COLO829 (cell line): ENCODE data around the gene HSPA1L.
"Not testable (repeated sequence)": the region's sequence is repeated elsewhere in the genome, so short reads cannot be mapped to it uniquely, and the experiment has no call there.

Experiments used
- DNase-seq: peaks from one replicate; pipeline ENCODE4 v3.0.0; 2012; ENCODE audit warnings: low spot score

HSPA1L gene

DNA sequence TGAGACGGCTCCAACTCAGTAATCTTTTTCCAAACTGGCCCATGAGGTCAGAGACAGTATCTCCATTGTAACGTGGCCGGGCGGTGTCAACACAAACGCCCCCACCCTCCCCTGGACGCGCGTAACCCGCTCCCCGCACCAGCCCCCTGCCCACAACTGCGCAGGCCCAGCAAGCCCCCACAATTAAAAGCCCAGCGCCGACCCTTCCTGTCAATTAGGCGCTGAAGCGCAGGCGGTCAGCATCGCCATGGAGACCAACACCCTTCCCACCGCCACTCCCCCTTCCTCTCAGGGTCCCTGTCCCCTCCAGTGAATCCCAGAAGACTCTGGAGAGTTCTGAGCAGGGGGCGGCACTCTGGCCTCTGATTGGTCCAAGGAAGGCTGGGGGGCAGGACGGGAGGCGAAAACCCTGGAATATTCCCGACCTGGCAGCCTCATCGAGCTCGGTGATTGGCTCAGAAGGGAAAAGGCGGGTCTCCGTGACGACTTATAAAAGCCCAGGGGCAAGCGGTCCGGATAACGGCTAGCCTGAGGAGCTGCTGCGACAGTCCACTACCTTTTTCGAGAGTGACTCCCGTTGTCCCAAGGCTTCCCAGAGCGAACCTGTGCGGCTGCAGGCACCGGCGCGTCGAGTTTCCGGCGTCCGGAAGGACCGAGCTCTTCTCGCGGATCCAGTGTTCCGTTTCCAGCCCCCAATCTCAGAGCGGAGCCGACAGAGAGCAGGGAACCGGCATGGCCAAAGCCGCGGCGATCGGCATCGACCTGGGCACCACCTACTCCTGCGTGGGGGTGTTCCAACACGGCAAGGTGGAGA is at the start of gene HSPA1L, which contains the start of gene HSPA1A:
HSPA1L (minus strand) TSS at position 259 of the 814 bp plus-strand sequence. CDS start 3,311 bp downstream, outside the sequence.
HSPA1A (plus strand) TSS at position 519 of the 814 bp plus-strand sequence; CDS start at position 733, 214 bp downstream.
- DNase-seq: peak; percentile 98

DNA sequence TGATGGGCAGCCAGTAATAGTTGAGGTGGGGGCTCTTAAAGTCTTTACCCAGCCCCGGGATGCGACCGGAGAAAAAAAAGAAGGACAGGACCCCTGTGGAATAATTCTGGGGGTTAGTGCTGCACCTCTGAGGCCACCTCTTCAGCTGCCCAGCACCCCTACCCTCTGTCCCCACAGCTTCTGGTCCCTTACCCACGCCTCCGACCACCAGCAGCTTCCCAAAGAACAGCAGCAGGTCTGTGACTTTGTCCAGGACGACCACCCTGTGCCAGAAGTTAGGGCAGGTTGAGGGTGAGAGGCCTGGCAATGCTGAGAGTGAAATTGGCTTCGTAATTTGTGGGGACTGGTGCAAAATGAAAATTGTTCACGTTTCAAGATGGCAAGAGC is 49.7 kb upstream of the HSPA1L start:
- no peak for DNase-seq

DNA sequence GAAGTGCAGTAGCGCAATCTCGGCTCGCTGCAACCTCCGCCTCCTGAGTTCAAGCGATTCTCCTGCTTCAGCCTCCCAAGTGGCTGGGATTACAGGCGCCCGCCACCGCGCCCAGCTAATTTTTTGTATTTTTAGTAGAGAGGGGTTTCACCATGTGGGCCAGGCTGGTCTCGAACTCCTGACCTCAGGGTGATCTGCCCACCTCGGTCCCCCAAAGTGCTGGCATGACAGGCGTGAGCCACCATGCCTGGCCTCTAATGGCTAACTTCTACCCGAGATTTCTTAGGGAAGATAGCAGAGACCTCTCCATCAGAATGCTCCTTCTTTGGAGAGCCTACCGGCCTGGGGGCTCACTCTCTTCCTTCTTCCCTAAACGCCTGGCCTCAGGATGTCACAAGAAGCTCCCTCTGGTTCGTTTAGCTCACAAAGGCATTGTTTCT is 49.1 kb upstream of the HSPA1L start:
- not testable (repeated sequence) for DNase-seq

DNA sequence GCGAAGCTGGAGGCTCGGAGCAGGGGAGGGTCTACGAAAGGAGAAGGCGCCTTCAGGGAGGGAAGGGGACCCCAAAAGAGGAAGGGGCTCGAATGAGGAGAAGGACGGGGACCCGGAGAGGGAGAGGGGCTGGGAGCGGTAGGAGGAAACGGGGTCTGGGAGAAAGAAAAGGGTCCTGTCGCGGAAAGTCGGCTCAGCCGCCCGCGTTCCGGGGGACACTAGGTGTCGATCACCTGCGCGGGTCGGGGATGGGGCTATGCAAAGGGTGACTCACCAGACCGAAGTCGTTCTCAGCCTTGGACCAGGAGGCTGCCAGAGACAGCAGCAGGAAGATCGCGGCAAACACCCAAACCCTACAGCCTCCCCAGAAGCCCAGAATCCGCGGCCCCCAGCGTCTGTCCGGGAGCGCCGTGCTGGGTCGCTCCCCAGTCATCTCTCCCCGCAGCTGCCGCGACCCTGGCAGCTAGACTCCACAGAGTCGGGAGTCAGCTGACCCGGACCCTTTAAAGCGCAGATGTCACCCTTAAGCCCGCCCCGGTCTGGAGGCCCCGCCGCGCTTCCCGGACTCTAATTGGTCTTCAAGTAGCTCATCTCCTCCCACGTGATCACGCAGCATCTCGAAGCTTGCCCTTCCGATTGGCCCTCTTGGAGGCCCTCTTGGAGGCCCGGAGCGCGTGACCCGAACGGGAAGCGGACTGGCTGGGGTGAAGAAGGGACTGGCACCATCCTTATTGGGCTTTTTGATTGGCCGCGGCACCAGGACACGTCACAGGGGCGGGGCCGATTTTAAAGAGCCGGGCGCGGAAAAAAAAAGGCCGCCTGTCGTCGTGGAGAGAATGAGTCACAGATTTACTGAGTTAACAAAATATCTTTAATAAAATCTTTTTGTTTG is 47.5 kb upstream of the HSPA1L start, which contains the start of gene NEU1:
NEU1 (minus strand) TSS at position 478 of the 892 bp plus-strand sequence; CDS start at position 433, 45 bp downstream.
- peak; percentile 100 for DNase-seq

DNA sequence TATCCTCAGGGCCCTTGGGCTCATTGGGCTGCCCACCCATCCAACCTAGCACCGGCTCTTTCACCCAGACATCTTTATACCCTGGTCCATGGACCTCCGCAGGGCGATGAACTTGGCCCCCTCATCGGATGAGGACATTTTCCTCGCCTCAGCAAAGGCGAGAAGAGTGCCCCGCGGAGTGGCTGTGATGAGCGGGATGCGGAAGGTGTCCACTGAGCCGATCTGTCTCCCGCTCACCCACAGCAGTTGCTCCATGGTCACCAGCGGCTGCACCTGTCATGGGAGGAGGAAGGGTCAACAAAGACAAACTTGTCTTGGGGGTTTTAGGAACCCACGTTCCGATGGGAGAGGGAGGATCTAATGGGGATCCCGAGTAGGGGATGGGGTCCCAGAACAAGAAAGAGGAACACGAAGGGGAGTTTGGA is 46.8 kb upstream of the HSPA1L start:
- no peak for DNase-seq

DNA sequence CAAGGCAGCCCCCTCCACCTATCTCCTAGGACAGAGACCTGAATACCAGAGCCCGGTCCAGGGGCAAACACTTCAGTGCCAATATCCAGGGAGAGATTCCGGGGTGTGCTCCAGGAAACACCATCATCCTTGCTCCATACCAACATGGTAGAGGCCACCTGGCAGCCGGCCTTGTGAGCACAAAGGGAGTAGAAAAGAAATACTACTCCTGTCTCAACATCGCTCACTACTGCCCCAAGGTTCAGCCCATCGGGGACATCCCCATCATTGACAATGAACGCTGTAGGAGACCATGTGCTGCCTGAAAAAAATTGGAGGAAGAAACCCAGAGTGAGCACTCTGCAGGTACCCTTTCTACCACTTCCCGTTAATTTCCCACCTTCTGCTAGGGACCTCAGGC is 46.1 kb upstream of the HSPA1L start:
- DNase-seq: no peak

DNA sequence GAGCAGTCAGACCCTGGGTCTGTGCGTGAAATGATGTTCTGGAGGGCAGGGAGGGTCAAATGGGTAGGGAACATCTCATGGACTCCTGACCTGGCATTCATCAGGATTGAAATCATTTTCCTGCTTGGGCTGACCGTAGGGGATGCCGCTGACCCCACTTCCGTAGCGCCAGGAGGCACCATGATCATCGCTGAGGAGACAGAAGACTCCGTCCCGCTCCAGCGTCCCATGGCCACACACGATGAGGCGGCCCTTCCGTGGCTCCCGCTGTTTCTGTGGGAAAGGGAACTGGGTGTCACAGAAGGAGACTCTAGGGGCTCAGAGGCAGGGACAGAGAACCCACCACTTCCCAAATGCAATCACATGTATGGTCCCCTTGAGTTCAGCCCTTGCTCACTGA is 45.3 kb upstream of the HSPA1L start:
- DNase-seq: no peak

DNA sequence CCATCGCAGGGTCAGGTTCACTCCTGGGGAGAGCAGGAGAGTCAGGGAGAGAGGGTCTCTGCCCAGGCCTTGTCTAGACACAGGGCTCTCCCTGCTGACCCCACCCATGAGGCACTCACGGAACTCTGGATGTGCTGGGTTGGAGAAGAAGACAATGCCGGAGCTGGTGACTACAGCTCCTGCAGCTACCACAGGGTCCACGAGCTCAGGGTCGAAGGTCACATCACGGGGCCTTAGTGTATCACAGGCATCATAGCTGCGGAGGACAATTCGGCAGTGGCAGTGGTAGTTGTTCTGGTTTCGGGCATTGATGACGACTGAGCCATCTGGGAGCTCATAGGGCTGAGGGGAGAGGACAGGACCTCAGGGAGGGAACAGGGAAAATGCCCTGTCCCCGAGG is 44.8 kb upstream of the HSPA1L start:
- no peak for DNase-seq

DNA sequence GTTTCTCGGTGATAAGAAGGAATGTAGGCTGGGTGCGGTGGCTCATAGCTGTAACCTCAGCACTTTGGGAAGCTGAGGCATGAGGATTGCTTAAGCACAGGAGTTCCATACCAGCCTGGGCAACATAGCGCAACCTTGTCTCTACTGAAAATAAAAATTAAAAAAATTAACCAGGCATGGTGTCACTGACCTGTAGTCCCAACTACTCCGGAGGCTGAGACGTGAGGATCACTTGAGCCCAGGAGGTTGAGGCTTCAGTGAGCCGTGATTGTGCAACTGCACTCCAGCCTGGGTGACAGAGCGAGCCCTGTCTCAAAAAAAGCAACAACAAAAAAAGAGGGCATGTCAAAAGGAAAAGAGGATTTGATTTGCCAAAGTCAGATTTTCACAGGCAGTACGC is 43.6 kb upstream of the HSPA1L start:
- no peak for DNase-seq

DNA sequence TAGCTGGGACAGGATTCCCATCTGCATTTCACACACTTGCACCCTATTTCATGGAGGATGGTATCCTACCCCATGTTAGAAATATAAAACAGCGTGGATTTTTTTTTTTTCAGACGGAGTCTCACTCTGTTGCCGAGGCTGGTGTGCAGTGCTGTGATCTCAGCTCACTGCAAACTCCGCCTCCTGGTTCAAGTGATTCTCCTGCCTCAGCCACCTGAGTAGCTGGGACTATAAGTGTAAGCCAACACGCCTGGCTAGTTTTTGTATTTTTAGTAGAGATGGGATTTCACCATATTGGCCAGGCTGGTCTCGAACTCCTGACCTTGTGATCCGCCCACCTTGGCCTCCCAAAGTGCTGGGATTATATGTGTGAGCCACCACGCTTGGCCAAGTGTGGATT is 42.7 kb upstream of the HSPA1L start:
- DNase-seq: not testable (repeated sequence)

DNA sequence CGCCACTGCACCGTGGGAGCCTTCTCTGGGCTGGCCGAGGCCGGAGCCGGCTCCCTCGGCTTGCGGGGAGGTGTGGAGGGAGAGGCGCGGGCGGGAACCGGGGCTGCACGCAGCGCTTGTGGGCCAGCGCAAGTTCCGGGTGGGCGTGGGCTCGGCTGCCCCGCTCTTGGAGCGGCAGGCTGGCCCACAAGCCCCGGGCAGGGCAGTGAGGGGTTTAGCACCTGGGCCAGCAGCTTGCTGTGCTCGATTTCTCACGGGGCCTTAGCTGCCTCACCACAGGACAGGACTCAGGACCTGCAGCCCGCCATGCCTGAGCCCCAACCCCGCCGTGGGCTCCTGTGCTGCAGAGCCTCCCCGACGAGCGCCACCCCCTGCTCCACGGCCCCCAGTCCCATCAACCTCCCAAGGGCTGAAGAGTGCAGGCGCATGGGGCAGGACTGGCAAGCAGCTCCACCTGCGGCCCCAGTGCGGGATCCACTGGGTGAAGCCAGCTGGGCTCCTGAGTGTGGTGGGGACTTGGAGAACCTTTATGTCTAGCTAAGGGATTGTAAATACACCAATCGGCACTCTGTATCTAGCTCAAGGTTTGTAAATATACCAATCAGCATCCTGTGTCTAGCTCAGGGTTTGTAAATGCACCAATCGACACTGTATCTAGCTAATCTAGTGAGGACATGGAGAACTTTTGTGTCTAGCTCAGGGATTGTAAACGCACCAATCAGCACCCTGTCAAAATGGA is 37.1 kb upstream of the HSPA1L start:
- DNase-seq: not testable (repeated sequence)

DNA sequence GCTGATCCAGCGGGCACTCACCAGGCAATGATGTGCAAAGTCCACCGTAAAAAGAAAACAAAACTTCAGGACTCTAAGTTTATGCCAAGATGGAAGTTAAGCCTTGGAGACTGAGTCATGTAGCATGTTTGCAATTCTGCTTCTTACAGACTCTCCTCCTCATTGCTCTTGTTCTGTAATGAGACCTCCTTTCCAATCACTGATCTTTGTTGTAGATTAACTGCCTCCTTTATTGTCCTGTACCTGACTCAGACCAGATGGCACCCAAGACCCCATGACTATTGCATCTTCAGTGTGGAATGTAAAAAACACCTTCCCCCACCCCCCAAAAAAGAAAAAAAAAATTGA is 36.4 kb upstream of the HSPA1L start:
- no peak for DNase-seq

DNA sequence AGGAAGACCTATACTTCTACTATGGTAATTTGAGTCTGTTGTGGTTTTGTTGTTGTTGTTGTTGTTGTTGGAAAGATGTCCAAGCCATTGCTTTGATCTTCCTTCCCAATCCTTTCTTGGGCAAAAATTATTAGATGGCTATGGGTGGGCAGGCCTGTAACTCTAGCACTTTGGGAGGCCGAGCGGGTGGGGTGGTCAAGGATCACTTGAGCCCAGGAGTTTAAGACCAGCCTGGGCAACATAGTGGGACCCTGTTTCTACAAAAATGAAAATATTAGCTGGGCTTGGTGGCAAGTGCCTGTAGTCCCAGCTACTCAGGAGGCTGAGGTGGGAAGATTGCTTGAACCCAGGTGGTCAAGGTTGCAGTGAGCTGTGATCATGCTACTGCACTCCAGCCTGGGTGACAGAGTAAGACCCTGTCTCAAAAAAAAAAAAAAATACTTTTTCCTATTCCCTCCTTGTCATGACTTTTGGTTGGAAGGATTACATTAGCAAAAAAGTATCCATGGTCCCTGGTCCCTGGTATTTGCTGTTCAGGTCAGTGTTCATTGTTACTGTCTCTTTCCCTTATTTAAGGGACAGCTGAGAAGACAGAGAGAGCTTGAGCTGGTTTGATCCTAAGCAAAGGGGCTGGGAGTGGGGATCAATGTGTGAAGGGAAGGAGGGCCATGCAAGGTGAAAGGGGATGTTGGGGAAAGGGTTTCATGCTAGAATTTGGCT is 35.8 kb upstream of the HSPA1L start:
- no peak for DNase-seq

DNA sequence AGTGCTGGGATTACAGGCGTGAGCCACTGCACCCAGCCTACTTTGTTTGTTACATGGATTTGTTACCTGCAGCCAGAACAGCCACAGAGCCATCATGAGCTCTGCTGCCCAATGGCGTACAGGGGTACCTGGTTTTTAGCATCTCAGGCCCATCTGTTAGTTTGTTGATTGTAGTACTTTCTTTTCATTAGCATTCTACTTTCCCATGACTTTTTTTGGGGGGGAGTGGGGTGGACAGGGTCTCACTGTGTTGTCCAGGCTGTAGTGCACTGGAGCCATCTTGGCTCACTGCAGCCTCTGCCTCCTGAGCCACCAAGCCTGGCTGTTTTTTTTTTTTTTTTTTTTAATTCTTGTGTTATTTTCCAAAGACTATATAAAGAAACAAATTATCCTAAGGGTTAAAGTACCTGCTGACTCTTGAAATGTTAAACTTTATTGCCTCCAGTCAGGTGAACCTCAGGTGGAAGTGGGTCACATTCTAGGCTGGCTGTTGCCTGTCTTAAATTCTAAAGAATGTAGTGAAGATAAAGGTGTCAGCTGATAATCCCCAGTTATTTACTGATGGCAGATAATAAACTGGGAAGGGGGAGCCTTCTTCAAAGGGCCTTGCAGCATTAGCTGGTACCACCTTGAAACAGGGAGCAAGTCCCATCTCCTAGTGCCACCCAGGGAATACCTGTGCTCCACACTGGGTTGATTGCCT is 32.3 kb upstream of the HSPA1L start:
- no peak for DNase-seq

DNA sequence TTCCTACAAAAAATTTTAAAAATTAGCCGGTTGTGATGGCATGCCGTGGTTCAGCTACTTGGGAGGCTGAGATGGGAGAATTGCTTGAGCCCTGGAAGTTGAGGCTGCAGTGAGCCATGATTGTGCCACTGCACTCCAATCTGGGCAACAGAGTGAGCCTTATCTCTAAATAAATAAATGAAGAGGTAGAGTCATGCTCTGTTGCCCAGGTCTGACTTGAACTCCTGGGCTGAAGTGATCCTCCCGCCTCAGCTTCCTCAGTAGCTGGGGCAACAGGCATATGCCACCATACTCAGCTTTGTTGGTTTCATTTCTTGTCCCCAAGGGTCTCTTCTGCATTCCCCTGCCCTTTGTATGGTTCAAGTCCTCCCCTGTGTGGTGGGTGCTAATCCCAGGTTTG is 29.4 kb upstream of the HSPA1L start:
- no peak for DNase-seq

DNA sequence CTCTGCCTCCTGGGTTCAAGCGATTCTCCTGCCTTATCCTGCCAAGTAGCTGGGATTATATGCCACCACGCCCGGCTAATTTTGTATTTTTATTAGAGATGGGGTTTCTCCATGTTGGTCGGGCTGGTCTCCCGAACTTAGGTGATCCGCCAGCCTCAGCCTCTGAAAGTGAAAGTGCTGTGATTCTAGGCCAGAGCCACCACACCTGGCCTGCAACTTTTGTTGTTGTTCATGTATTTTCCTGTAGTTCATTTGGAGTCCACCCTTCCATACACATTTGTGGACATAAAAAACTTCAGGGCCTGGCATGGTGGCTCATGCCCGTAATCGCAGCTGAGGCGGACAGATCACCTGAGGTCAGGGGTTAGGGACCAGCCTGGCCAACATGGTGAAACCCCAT is 27.0 kb upstream of the HSPA1L start:
- DNase-seq: no peak

DNA sequence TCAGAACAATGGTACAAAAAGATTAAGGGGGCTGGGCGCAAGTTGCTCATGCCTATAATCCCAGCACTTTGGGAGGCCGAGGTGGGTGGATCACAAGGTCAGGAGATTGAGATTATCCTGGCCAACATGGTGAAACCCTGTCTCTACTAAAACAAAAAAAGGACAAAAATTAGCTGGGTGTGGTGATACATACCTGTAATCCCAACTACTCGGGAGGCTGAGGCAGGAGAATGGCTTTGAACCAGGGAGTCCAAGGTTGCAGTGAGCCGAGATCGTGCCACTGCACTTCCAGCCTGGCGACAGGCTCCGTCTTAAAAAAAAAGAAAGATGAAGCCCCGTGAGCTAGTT is 24.7 kb upstream of the HSPA1L start:
- not testable (repeated sequence) for DNase-seq

DNA sequence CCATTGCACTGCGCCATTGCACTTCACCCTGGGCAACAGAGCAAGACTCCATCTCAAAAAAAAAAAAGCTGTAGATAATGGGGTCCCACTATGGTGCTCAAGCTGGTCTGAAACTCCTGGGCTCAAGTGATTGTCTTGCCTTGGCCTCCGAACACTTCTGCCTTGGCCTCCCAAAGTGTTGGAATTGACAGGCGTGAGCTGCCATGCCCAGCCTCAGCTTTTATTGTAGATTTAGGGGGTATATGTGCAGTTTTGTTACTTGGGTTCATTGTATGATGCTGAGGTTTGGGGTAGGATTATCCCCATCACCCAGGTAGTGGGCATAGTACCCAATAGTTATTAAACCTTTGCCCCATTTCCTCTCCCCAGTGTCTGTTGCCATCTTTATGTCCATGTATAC is 23.9 kb upstream of the HSPA1L start:
- DNase-seq: no peak

DNA sequence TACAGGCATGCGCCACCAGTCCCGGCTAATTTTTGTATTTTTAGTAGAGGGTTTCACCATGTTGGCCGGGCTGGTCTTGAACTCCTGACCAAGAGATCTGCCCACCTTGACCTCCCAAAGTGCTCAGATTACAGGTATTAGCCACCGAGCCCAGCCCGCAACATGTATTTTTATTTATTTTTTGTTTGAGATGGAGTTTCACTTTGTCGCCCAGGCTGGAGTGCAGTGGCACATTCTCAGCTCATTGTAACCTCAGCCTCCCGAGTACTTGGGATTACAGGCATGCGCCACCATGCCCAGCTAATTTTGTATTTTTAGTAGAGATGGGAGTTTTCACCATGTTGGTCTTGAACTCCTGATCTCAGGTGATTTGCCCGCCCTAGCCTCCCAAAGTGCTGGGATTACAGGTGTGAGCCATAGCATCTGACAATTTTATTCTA is 23.1 kb upstream of the HSPA1L start:
- not testable (repeated sequence) for DNase-seq

DNA sequence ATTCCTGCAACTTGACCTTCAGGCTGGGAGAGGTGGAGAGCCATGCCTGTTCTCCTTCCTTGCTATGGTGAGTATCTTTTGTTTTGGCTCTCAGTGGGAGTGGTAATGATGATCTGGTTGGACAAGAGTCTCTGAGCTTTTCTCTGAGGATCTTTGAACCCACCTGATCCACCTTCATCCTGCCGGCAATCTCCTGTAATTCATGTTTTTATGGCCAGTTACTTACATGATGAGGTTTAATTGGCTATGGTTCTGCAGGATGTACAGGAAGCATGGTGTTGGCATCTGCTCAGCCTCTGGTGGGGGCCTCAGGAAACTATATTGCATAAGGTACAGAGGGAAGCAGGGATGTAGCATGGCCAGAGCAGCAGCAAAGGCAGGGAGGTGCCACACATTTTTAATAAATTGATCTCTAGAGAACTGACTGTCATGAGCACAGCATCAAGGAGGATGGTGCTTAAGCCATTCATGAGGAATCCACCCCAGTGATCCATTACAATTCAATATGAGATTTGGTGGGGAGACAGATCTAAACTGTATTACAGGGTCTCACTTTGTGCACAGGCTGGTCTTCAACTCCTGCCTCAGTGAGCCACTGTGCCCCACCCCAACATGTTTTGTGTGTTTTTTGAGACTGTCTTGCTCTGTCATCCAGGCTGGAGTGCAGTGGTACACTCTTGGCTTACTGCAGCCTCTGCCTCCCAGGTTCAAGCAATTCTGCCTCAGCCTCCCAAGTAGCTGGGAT is 22.5 kb upstream of the HSPA1L start:
- DNase-seq: no peak
